NCI-H526 (cell line): Measurements from ENCODE around the gene PCNX2.
A peak's percentile ranks its signal among the peaks of the same experiment; 100 is the strongest.
"Not testable (repeated sequence)": the region's sequence is repeated elsewhere in the genome, so short reads cannot be mapped to it uniquely, and the experiment has no call there.

Experiments
- DNase-seq, 2 experiments: peaks; one replicate each; lab custom pipeline; 2025; lab: John Stamatoyannopoulos, UW

PCNX2 gene

GRCh38 chr1:233151861-233152260 is 143.7 kb downstream of the PCNX2 start:
- DNase-seq, result no peak

GRCh38 chr1:233144434-233144833 is 151.1 kb downstream of the PCNX2 start:
- DNase-seq, result no peak

- peak; percentile 90 to 91 for DNase-seq
Observed at GRCh38 chr1:233143241-233143640, 152.3 kb downstream of the PCNX2 start.

GRCh38 chr1:233140974-233141373 is 154.6 kb downstream of the PCNX2 start:
- DNase-seq, result no peak

GRCh38 chr1:233140499-233140898 is 155.0 kb downstream of the PCNX2 start:
- DNase-seq, result no peak

- no peak for DNase-seq
Observed at GRCh38 chr1:233138788-233139585, 156.5 kb downstream of the PCNX2 start.

- DNase-seq, result no peak
Observed at GRCh38 chr1:233135833-233136232, 159.7 kb downstream of the PCNX2 start.

- DNase-seq, result no peak
Observed at GRCh38 chr1:233132445-233132844, 163.1 kb downstream of the PCNX2 start.

- not testable (repeated sequence) for DNase-seq
Observed at GRCh38 chr1:233129031-233129430, 166.5 kb downstream of the PCNX2 start.

GRCh38 chr1:233127157-233127556 is 168.4 kb downstream of the PCNX2 start:
- no peak for DNase-seq

GRCh38 chr1:233122779-233123178 is 172.7 kb downstream of the PCNX2 start:
- DNase-seq, result no peak

GRCh38 chr1:233121947-233122559 is 173.5 kb downstream of the PCNX2 start:
- DNase-seq, result no peak

- DNase-seq, result no peak
Observed at GRCh38 chr1:233114860-233115259, 180.7 kb downstream of the PCNX2 start.

- DNase-seq, result no peak
Observed at GRCh38 chr1:233114159-233114558, 181.4 kb downstream of the PCNX2 start.

GRCh38 chr1:233113009-233113879 is 182.3 kb downstream of the PCNX2 start:
- no peak for DNase-seq

GRCh38 chr1:233112186-233113008 is 183.1 kb downstream of the PCNX2 start:
- no peak for DNase-seq

GRCh38 chr1:233111731-233112130 is 183.8 kb downstream of the PCNX2 start:
- no peak for DNase-seq

GRCh38 chr1:233109096-233109495 is 186.4 kb downstream of the PCNX2 start:
- DNase-seq, result no peak

GRCh38 chr1:233107716-233108130 is 187.8 kb downstream of the PCNX2 start:
- DNase-seq, result not testable (repeated sequence)

GRCh38 chr1:233107130-233107660 is 188.3 kb downstream of the PCNX2 start:
- no peak for DNase-seq

GRCh38 chr1:233105225-233105624 is 190.3 kb downstream of the PCNX2 start:
- DNase-seq, result no peak
